CD4-positive, alpha-beta T cell (primary cell): ENCODE data around the gene OR10J4. TPM values are rescaled to one million over a fixed set of nuclear protein-coding genes. Genes with fewer than 3 reads are reported as not detected.

ENCODE experiments used
- ATAC-seq: fragments of 200-7000 bp; cut with Tn5 transposase; one replicate; pipeline ENCODE4 v1.10.0; 2022; ENCODE audit warnings: mild to moderate bottlenecking; ENCODE audit not compliant: poor library complexity
- CTCF ChIA-PET: fragments of 350-600 bp; sonication (Branson Sonifier 250); formaldehyde crosslinking; loops from one replicate; lab custom pipeline; 2021; ENCODE audit warnings: antibody characterized with exemption, inconsistent platforms; lab: Charles Lee
- POLR2A ChIA-PET: fragments of 350-600 bp; sonication (Branson Sonifier 250); formaldehyde crosslinking; loops from one replicate; lab custom pipeline; 2021; ENCODE audit warnings: antibody characterized with exemption, inconsistent platforms; lab: Charles Lee
- DNase-seq, 14 experiments: peaks; one replicate each; pipeline ENCODE4 v3.0.0-alpha.2; 2013 to 2020; ENCODE audit warnings: mixed read lengths in 2 of 14
- H3K27ac ChIP-seq, 2 donors: one replicate each; pipeline versions ENCODE4 v1.5.1 to v1.7.0; 2013; ENCODE audit warnings: low read length in 2 of 2, low read depth in 1 of 2, mild to moderate bottlenecking in 1 of 2
- H3K27me3 ChIP-seq, 2 experiments: 1 replicate in 1 of 2; 2 replicates in 1 of 2; pipeline versions ENCODE4 v1.6.1 to v1.7.0; 2013; ENCODE audit warnings: low read length in 2 of 2, control low read depth in 1 of 2, mild to moderate bottlenecking in 1 of 2, moderate library complexity in 1 of 2; ENCODE audit not compliant: insufficient read depth in 2 of 2, control insufficient read depth in 1 of 2
- H3K36me3 ChIP-seq: one replicate; pipeline ENCODE4 v1.6.1; 2013; ENCODE audit warnings: low read length, control low read depth; ENCODE audit not compliant: insufficient read depth
- H3K4me1 ChIP-seq: one replicate; pipeline ENCODE4 v1.6.1; 2013; ENCODE audit warnings: low read length, control low read depth; ENCODE audit not compliant: insufficient read depth
- H3K4me3 ChIP-seq: one replicate; pipeline ENCODE4 v1.5.1; 2013; ENCODE audit warnings: mild to moderate bottlenecking, low read length, moderate library complexity
- H3K9me3 ChIP-seq, 2 experiments: 1 replicate in 1 of 2; 2 replicates in 1 of 2; pipeline versions ENCODE4 v1.6.1 to v1.7.0; 2013; ENCODE audit warnings: low read length in 2 of 2, mild to moderate bottlenecking in 2 of 2, control low read depth in 1 of 2, moderate library complexity in 1 of 2; ENCODE audit not compliant: control insufficient read depth in 1 of 2, insufficient read depth in 1 of 2
- H3K27ac Mint-ChIP-seq: one replicate; pipeline ENCODE4 v1.8.0; 2020; ENCODE audit warnings: mixed read lengths
- H3K27me3 Mint-ChIP-seq: one replicate; pipeline ENCODE4 v1.8.0; 2021; ENCODE audit warnings: mixed read lengths
- H3K36me3 Mint-ChIP-seq: one replicate; pipeline ENCODE4 v1.8.0; 2021; ENCODE audit warnings: low read depth, mixed read lengths
- H3K4me1 Mint-ChIP-seq: one replicate; pipeline ENCODE4 v1.8.0; 2021; ENCODE audit warnings: low read depth, mixed read lengths
- H3K4me3 Mint-ChIP-seq: one replicate; pipeline ENCODE4 v1.8.0; 2020; ENCODE audit warnings: mild to moderate bottlenecking, mixed read lengths
- H3K9me3 Mint-ChIP-seq: one replicate; pipeline ENCODE4 v1.8.0; 2020; ENCODE audit warnings: mixed read lengths
- intact Hi-C, 2 experiments: fragments of 100-400 bp; cut with DNase I in 1 of 2; cut with micrococcal nuclease in 1 of 2; formaldehyde crosslinking; loops; one replicate each; pipeline versions ENCODE4 v1.15.1 to v1.9.0; 2023 to 2025; cut with DNase I, micrococcal nuclease
- total RNA-seq, 174 experiments: library from RNA in 2 of 174; stranded (reverse) in 2 of 174; gene quantifications; one replicate each; pipeline ENCODE4 v1.2.3 and lab custom pipeline; 2021 to 2026
- TF ChIP-seq, protein P1 (sequence below): fragments of 200-600 bp; IDR thresholded peaks from one replicate; pipeline ENCODE4 v1.8.0; 2022; ENCODE audit warnings: antibody characterized with exemption, mild to moderate bottlenecking

OR10J4 gene
- total RNA-seq, 2 experiments from 2014 or later = not detected

DNA sequence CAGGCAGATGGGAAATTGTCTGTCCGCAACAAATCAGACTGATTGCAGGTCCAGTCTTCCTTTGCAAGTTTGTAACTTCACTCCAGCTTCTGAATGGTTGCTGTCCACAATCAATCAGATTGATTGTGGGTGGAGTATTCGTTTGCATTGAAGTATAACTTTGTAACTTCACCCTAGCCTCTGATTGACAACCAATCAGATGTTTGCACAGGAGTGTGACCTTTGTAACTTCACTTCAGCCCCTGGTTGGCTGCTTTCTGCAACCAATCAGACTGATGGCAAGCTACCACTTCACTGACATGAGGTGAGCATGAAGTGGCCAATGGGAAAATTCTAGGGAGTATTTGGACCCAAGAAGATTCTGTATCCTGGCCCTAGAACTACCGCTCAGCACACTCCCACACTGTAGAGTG, 33.2 kb downstream of the OR10J4 start:
- Histone ChIP-seq H3K9me3 (peaks cover 9 to 10% of the 10 kb centered on the region in 2 experiments), H3K4me3 (no peak overlapping the region), H3K27ac (no peak overlapping the region), H3K36me3 (no peaks in the 10 kb centered on the region), H3K4me1 (no peaks in the 10 kb centered on the region), H3K27me3 (no peaks in the 10 kb centered on the region)
- Mint-ChIP-seq H3K4me3 (no peak overlapping the region), H3K9me3 (peaks cover 9% of the 10 kb centered on the region), H3K4me1 (no peaks in the 10 kb centered on the region), H3K36me3 (no peaks in the 10 kb centered on the region), H3K27me3 (peaks cover 12% of the 10 kb centered on the region), H3K27ac (no peak overlapping the region)
- intact Hi-C loops = loop anchor here in 1 of 2 experiments (1.0 kb wide), 1 partner anchor 11 kb away; no protein-coding TSS in a partner anchor
- TF ChIP-seq, protein P1, sequence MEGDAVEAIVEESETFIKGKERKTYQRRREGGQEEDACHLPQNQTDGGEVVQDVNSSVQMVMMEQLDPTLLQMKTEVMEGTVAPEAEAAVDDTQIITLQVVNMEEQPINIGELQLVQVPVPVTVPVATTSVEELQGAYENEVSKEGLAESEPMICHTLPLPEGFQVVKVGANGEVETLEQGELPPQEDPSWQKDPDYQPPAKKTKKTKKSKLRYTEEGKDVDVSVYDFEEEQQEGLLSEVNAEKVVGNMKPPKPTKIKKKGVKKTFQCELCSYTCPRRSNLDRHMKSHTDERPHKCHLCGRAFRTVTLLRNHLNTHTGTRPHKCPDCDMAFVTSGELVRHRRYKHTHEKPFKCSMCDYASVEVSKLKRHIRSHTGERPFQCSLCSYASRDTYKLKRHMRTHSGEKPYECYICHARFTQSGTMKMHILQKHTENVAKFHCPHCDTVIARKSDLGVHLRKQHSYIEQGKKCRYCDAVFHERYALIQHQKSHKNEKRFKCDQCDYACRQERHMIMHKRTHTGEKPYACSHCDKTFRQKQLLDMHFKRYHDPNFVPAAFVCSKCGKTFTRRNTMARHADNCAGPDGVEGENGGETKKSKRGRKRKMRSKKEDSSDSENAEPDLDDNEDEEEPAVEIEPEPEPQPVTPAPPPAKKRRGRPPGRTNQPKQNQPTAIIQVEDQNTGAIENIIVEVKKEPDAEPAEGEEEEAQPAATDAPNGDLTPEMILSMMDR = no peak
- ATAC-seq = no peak
- no peak for DNase-seq
- CTCF ChIA-PET = no interaction called here
- POLR2A ChIA-PET = interaction anchor here (0.6 kb wide), 1 partner anchor 683 kb away, joined by 3 read pairs; no protein-coding TSS in a partner anchor

DNA sequence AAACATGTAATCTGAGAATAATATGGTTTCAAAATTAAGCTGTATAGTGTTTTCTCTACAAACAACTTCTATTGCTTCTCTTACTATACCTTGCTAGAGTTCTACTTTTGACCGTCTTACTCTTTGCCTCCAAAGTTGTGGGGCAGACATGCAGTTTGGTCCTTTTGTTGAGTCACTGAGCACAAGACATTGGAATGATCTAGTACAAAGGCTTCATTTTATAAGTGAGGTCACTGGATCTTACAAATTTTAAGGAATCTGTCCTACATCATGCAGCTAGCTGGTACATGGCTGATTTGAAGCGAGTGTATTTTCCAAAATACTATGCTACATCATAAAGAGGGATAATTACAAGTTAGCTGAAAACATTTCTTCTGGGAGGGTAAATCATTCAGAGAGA, 36.3 kb downstream of the OR10J4 start:
- ChIA-PET CTCF (no interaction called here), POLR2A (no interaction called here)
- Histone ChIP-seq H3K27me3 (peaks cover 0 to 3% of the 10 kb centered on the region in 2 experiments), H3K27ac (no peak overlapping the region), H3K9me3 (peaks cover 0 to 4% of the 10 kb centered on the region in 2 experiments), H3K4me3 (no peak overlapping the region), H3K4me1 (no peaks in the 10 kb centered on the region), H3K36me3 (no peaks in the 10 kb centered on the region)
- Mint-ChIP-seq H3K9me3 (no peaks in the 10 kb centered on the region), H3K4me3 (no peak overlapping the region), H3K27me3 (peaks cover 20% of the 10 kb centered on the region), H3K36me3 (no peaks in the 10 kb centered on the region), H3K27ac (no peak overlapping the region), H3K4me1 (no peaks in the 10 kb centered on the region)
- intact Hi-C loops = no loop called here
- DNase-seq = no peak
- TF ChIP-seq, protein P1 = no peak
- ATAC-seq = no peak

DNA sequence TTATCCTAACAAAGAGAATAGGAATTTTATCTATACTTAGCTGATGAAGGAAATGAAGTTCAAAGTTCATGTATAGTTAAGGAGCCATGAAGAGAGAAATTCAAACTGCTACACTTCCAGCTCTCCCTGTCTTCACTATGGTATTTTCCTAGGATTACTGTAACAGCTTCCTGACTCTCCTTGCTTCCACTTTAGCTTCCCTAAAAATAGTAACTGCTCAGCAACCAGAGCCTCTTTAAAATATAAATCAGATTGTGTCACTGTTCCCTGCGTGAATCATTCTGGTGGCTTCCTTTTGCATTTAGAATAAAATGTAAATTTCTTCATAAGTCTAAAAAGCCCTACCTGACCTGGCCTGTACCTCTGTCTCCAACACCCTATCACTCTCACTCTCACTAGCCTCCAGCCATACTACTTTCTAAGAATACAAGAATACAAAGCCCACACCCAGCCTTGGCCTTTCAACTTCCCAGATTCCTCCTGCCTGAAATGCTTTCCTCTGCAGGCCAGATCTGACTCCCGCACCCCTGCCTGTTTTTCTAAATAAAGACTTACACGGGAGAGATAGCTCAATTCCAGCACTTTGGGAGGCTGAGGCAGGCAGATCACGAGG, 38.0 kb downstream of the OR10J4 start:
- CTCF ChIA-PET = interaction anchor here (0.7 kb wide), 1 partner anchor 23 kb away, joined by 3 read pairs; no protein-coding TSS in a partner anchor
- intact Hi-C loops = no loop called here

More for the DNA sequence above, 38.0 kb downstream of the OR10J4 start:
- ATAC-seq = no peak
- peaks cover 0 to 5% of the 10 kb centered on the region in 2 experiments for H3K27me3 ChIP-seq
- peaks cover 0 to 4% of the 10 kb centered on the region in 2 experiments for H3K9me3 ChIP-seq
- no peak for DNase-seq
- no peak overlapping the region for H3K4me3 Mint-ChIP-seq
- no peaks in the 10 kb centered on the region for H3K4me1 ChIP-seq
- no peaks in the 10 kb centered on the region for H3K9me3 Mint-ChIP-seq
- no peaks in the 10 kb centered on the region for H3K36me3 ChIP-seq
- no peak overlapping the region for H3K27ac Mint-ChIP-seq
- TF ChIP-seq, protein P1 = no peak
- H3K4me3 ChIP-seq = no peak overlapping the region
- H3K4me1 Mint-ChIP-seq = no peaks in the 10 kb centered on the region
- POLR2A ChIA-PET = no interaction called here
- peaks cover 20% of the 10 kb centered on the region for H3K27me3 Mint-ChIP-seq
- H3K27ac ChIP-seq = no peak overlapping the region
- H3K36me3 Mint-ChIP-seq = no peaks in the 10 kb centered on the region
